H9 (cell line): ENCODE results near the gene PLEKHJ1. TPM values are rescaled to one million over a fixed set of nuclear protein-coding genes. Genes with fewer than 3 reads are reported as not detected.

Experiments used
- DNase-seq: peaks from one replicate; pipeline ENCODE4 v3.0.0-alpha.2; 2017
- H2AFZ ChIP-seq: one replicate; pipeline ENCODE4 v1.6.1; 2013; ENCODE audit warnings: mild to moderate bottlenecking, low read length, control low read depth, moderate library complexity
- H2AK5ac ChIP-seq: 2 replicates; pipeline ENCODE4 v1.6.1; 2013; ENCODE audit warnings: low read length, control low read depth, mixed read lengths; ENCODE audit not compliant: insufficient read length
- H2BK120ac ChIP-seq: one replicate; pipeline ENCODE4 v1.6.1; 2013; ENCODE audit warnings: low read depth, mild to moderate bottlenecking, low read length, control low read depth, inconsistent platforms; ENCODE audit not compliant: poor library complexity, severe bottlenecking
- H2BK12ac ChIP-seq: 2 replicates; pipeline ENCODE4 v1.6.1; 2013; ENCODE audit warnings: low read length, control low read depth, mixed read lengths, low read depth; ENCODE audit not compliant: insufficient read length
- H2BK15ac ChIP-seq: 2 replicates; pipeline ENCODE4 v1.6.1; 2013; ENCODE audit warnings: low read depth, low read length, control low read depth
- H2BK20ac ChIP-seq: one replicate; pipeline ENCODE4 v1.6.1; 2013; ENCODE audit warnings: low read depth, mild to moderate bottlenecking, low read length, control low read depth, inconsistent platforms; ENCODE audit not compliant: poor library complexity, severe bottlenecking
- H2BK5ac ChIP-seq: 2 replicates; pipeline ENCODE4 v1.6.1; 2013; ENCODE audit warnings: low read length, control low read depth, mixed read lengths; ENCODE audit not compliant: insufficient read length
- H3K14ac ChIP-seq: 2 replicates; pipeline ENCODE4 v1.6.1; 2013; ENCODE audit warnings: low read length, control low read depth; ENCODE audit not compliant: insufficient read depth
- H3K18ac ChIP-seq: 2 replicates; pipeline ENCODE4 v1.6.1; 2013; ENCODE audit warnings: low read depth, mild to moderate bottlenecking, mixed read lengths, low read length, control low read depth; ENCODE audit not compliant: insufficient read length
- H3K23ac ChIP-seq: 2 replicates; pipeline ENCODE4 v1.6.1; 2013; ENCODE audit warnings: low read length, control low read depth, mixed read lengths, low read depth; ENCODE audit not compliant: insufficient read length
- H3K23me2 ChIP-seq: 2 replicates; pipeline ENCODE4 v1.6.1; 2013; ENCODE audit warnings: low read depth, mild to moderate bottlenecking, mixed read lengths, low read length, control low read depth; ENCODE audit not compliant: insufficient read length, poor library complexity, severe bottlenecking
- H3K27ac ChIP-seq: 2 replicates; pipeline ENCODE4 v1.5.1; 2013; ENCODE audit warnings: low read length, control low read depth, mixed read lengths, low read depth; ENCODE audit not compliant: insufficient read length
- H3K27me3 ChIP-seq: 2 replicates; pipeline ENCODE4 v1.6.1; 2013; ENCODE audit warnings: low read length, control low read depth, inconsistent platforms; ENCODE audit not compliant: insufficient read depth
- H3K4ac ChIP-seq: 2 replicates; pipeline ENCODE4 v1.6.1; 2013; ENCODE audit warnings: low read depth, mild to moderate bottlenecking, control low read depth, inconsistent platforms, low read length, moderate library complexity
- H3K4me1 ChIP-seq: 2 replicates; pipeline ENCODE4 v1.6.1; 2013; ENCODE audit warnings: low read length, control low read depth, inconsistent platforms; ENCODE audit not compliant: insufficient read depth
- H3K4me2 ChIP-seq: 2 replicates; pipeline ENCODE4 v1.6.1; 2013; ENCODE audit warnings: low read length, control low read depth, mixed read lengths; ENCODE audit not compliant: insufficient read length, insufficient read depth
- H3K56ac ChIP-seq: 2 replicates; pipeline ENCODE4 v1.6.1; 2013; ENCODE audit warnings: low read depth, mild to moderate bottlenecking, mixed read lengths, low read length, control low read depth; ENCODE audit not compliant: insufficient read length
- H3K79me1 ChIP-seq: 2 replicates; pipeline ENCODE4 v1.6.1; 2013; ENCODE audit warnings: low read depth, mild to moderate bottlenecking, moderate library complexity, low read length, control low read depth, inconsistent platforms; ENCODE audit not compliant: insufficient read depth, poor library complexity, severe bottlenecking
- H3K79me2 ChIP-seq: 2 replicates; pipeline ENCODE4 v1.6.1; 2013; ENCODE audit warnings: low read length, control low read depth, inconsistent platforms; ENCODE audit not compliant: insufficient read depth
- H3K9ac ChIP-seq: 2 replicates; pipeline ENCODE4 v1.6.1; 2013; ENCODE audit warnings: low read length, control low read depth, mixed read lengths; ENCODE audit not compliant: insufficient read length; ENCODE audit errors: extremely low read depth
- H3K9me3 ChIP-seq: one replicate; pipeline ENCODE4 v1.6.1; 2013; ENCODE audit warnings: low read depth, low read length, inconsistent platforms; ENCODE audit not compliant: control insufficient read depth
- H3T11ph ChIP-seq: one replicate; pipeline ENCODE4 v1.6.1; 2013; ENCODE audit warnings: mild to moderate bottlenecking, low read length, control low read depth, inconsistent platforms
- H4K20me1 ChIP-seq: one replicate; pipeline ENCODE4 v1.6.1; 2013; ENCODE audit not compliant: control insufficient read depth, insufficient read length, insufficient read depth
- H4K5ac ChIP-seq: 2 replicates; pipeline ENCODE4 v1.6.1; 2013; ENCODE audit warnings: low read depth, mild to moderate bottlenecking, mixed read lengths, low read length, control low read depth; ENCODE audit not compliant: insufficient read length
- H4K8ac ChIP-seq: replicated peaks from 2 replicates; pipeline ENCODE4 v1.6.1; 2013; ENCODE audit warnings: low read length, control low read depth, mixed read lengths, low read depth; ENCODE audit not compliant: insufficient read length
- H4K91ac ChIP-seq: 2 replicates; pipeline ENCODE4 v1.6.1; 2013; ENCODE audit warnings: low read depth, mild to moderate bottlenecking, moderate library complexity, mixed read lengths, low read length, control low read depth; ENCODE audit not compliant: insufficient read length
- H3K27ac Mint-ChIP-seq, 3 experiments: 2 replicates in 2 of 3; 3 replicates in 1 of 3; pipeline ENCODE4 v1.8.0; 2020 to 2021; ENCODE audit warnings: mixed read lengths in 3 of 3, mild to moderate bottlenecking in 1 of 3, moderate library complexity in 1 of 3
- H3K27me3 Mint-ChIP-seq: 2 replicates; pipeline ENCODE4 v1.8.0; 2021; ENCODE audit warnings: low read depth, mild to moderate bottlenecking, moderate library complexity, mixed read lengths
- H3K36me3 Mint-ChIP-seq, 3 experiments: 2 replicates in 2 of 3; 3 replicates in 1 of 3; pipeline ENCODE4 v1.8.0; 2020 to 2021; ENCODE audit warnings: low read depth in 3 of 3, mixed read lengths in 3 of 3; ENCODE audit not compliant: insufficient read depth in 1 of 3
- H3K4me1 Mint-ChIP-seq, 2 experiments: 2 replicates each; pipeline ENCODE4 v1.8.0; 2020; ENCODE audit warnings: mixed read lengths in 2 of 2
- H3K4me3 Mint-ChIP-seq, 2 experiments: 2 replicates in 1 of 2; 3 replicates in 1 of 2; pipeline ENCODE4 v1.8.0; 2020 to 2021; ENCODE audit warnings: mild to moderate bottlenecking in 2 of 2, mixed read lengths in 2 of 2, moderate library complexity in 1 of 2
- H3K9me3 Mint-ChIP-seq, 2 experiments: 2 replicates in 1 of 2; 3 replicates in 1 of 2; pipeline ENCODE4 v1.8.0; 2020; ENCODE audit warnings: mild to moderate bottlenecking in 2 of 2, mixed read lengths in 2 of 2, moderate library complexity in 1 of 2
- WGBS: extraction: QIAGEN DNeasy Blood & Tissue Kit; methylation state at CpG from one replicate; pipeline ENCODE4 v1.1.7; 2013; ENCODE audit warnings: missing lambda C conversion rate, low lambda C conversion rate, mixed read lengths; ENCODE audit not compliant: insufficient read length; ENCODE audit errors: extremely low coverage; 5-methylcytosine and 5-hydroxymethylcytosine counted together
- total RNA-seq: library from RNA; stranded (reverse); gene quantifications from 2 replicates; pipeline ENCODE4 v1.2.1, GENCODE V29; 2021
- TF ChIP-seq, protein P1 (sequence below): fragments of 200-600 bp; sonication (generic); conservative IDR thresholded peaks from 3 replicates; pipeline ENCODE4 v1.8.0; 2021; ENCODE audit warnings: antibody characterized with exemption, mild to moderate bottlenecking

Gene PLEKHJ1
- total RNA-seq, 1 experiment from 2014 or later = 139 TPM

GRCh38 chr19:2274931-2275535 is 38.9 kb upstream of the PLEKHJ1 start:
- Histone ChIP-seq H2BK20ac (no peak overlapping the region), H3K4me2 (no peak overlapping the region), H2AK5ac (no peak overlapping the region), H3K56ac (no peak overlapping the region), H3K27ac (no peak overlapping the region), H4K91ac (no peak overlapping the region), H3K4ac (no peak overlapping the region), H3K23me2 (peaks cover 4% of the 10 kb centered on the region), H2AFZ (no peak overlapping the region), H3K18ac (no peak overlapping the region), H4K5ac (no peak overlapping the region), H3K9me3 (no peaks in the 10 kb centered on the region), H2BK12ac (no peak overlapping the region), H2BK15ac (no peak overlapping the region), H2BK120ac (no peak overlapping the region), H4K20me1 (peaks cover 2% of the 10 kb centered on the region), H3K79me2 (peaks cover 17% of the 10 kb centered on the region; the same call in 1 of the 2 replicates), H3K4me1 (0 out of 2 replicates have a peak, but pooled peaks cover 2% of the 10 kb centered on the region), H3K27me3 (no peaks in the 10 kb centered on the region), H4K8ac (no peak overlapping the region), H3K9ac (no peak overlapping the region), H2BK5ac (no peak overlapping the region), H3K14ac (no peak overlapping the region), H3K23ac (no peak overlapping the region), H3T11ph (no peak overlapping the region), H3K79me1 (no peaks in the 10 kb centered on the region)
- H3K4me3 Mint-ChIP-seq = peak overlapping the region in 1 of 2 experiments; percentile 57; a peak in 2 of 5 replicates
- H3K9me3 Mint-ChIP-seq = no peaks in the 10 kb centered on the region; a peak in 2 of 5 replicates
- H3K27ac Mint-ChIP-seq = peak overlapping the region in 2 of 3 experiments; percentile 68 to 79; a peak in 3 of 7 replicates
- WGBS = no CpG with 5 or more reads among the region's 16 CpGs
- H3K27me3 Mint-ChIP-seq = peaks cover 2% of the 10 kb centered on the region; the same call in 1 of the 2 replicates
- TF ChIP-seq, protein P1, sequence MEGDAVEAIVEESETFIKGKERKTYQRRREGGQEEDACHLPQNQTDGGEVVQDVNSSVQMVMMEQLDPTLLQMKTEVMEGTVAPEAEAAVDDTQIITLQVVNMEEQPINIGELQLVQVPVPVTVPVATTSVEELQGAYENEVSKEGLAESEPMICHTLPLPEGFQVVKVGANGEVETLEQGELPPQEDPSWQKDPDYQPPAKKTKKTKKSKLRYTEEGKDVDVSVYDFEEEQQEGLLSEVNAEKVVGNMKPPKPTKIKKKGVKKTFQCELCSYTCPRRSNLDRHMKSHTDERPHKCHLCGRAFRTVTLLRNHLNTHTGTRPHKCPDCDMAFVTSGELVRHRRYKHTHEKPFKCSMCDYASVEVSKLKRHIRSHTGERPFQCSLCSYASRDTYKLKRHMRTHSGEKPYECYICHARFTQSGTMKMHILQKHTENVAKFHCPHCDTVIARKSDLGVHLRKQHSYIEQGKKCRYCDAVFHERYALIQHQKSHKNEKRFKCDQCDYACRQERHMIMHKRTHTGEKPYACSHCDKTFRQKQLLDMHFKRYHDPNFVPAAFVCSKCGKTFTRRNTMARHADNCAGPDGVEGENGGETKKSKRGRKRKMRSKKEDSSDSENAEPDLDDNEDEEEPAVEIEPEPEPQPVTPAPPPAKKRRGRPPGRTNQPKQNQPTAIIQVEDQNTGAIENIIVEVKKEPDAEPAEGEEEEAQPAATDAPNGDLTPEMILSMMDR = peak; percentile 75
- H3K4me1 Mint-ChIP-seq = peaks cover 20 to 25% of the 10 kb centered on the region in 2 experiments
- DNase-seq = peak; percentile 82
- H3K36me3 Mint-ChIP-seq = peaks cover 21 to 37% (median 25%) of the 10 kb centered on the region in 3 experiments
